Measurements from ENCODE around the gene SERINC2. TPM values are rescaled to one million over a fixed set of nuclear protein-coding genes. Genes with fewer than 3 reads are reported as not detected.
A peak's percentile ranks its signal among the peaks of the same experiment; 100 is the strongest.

Gene SERINC2
- polyA plus RNA-seq, 2 of the 4 experiments (the other 2 are of a cell fraction), result 6.0 to 16.3 TPM

DNA sequence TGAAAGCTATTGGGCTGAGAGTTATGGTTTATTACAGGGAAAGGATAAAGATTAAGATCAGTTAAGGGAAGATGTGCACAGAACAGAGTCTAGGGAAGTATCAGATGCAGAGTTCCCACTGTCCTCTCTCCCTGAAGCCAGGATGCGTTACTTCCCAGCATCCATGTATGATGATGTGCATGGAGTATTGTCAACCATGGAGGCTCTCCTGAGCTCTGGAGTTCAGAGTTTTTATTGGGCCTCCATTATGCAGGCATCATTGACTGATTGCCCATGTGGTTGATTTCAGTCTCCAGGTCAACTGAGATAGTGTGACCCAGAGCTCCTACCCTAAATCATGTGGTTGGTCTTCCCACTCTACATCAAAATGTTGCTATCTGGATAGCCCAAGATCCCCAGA, 30.7 kb downstream of the SERINC2 start:
- FAIRE-seq (no peak), ATAC-seq (no peak)

DNA sequence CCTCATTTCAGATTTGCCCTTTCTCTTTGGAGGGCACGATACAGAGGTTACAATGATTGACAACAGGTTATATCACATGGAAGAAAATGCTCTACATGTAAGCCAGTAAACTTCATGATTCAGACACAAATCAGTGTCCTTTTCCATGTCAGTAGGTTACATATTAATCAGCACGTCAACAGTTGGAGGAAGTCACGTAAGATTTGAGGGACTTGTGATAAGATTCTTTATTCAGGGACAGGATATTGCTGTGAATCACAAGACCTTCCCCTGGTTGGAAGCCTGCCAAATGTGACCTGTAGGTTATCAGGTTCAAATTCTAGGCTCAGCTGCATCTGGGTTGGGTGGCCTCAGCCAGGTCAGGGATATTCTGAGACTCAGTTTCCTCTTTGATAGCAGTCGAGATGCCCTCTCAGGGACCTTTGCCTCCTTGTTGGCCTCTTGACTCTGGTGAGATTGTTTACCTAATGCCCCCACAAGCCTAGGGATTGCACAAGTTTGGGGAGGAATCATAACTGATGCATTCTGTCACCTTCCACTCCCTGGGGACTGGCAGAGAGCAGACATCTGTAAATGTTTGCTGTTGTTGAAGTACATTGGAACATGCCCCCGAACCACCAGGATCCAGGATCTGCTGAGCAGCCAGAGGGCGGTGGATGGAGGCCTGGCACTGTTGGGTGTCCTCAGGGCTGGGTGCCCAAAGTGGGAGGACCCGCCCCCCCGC, 31.9 kb downstream of the SERINC2 start:
- Histone ChIP-seq H3K9me3 (peaks cover 11% of the 10 kb centered on the region), H3K4me1 (peaks cover 19% of the 10 kb centered on the region), H3K27ac (peak overlapping the region; percentile 86 to 88), H3K4me3 (no peak overlapping the region), H3K4me2 (peak overlapping the region; percentile 72)
- DNase-seq (ENCODE audit: low read depth in 1 of 2, low spot score in 1 of 2) (peak; percentile 40 to 87), FAIRE-seq (no peak), ATAC-seq (peak; percentile 83 to 85)
- WGBS (ENCODE audit: missing lambda C conversion rate), result 4% methylated on average over 7 of the region's 8 CpGs
- CTCF ChIA-PET, result interaction anchor here (0.7 kb wide), 1 partner anchor 185 kb away, joined by 3 read pairs; no protein-coding TSS in a partner anchor
- POLR2A ChIA-PET, result no interaction called here
- TF ChIP-seq MAFK (IDR thresholded peaks at IDR 0.05; ENCODE audit: partially characterized antibody) (no peak), RCOR1 (IDR thresholded peaks at IDR 0.05; ENCODE audit: low read depth, low read length) (no peak), ZSCAN20 (CRISPR knock-in tag; IDR thresholded peaks at IDR 0.05) (no peak), HOXB5 (CRISPR knock-in tag; IDR thresholded peaks at IDR 0.05) (peak; percentile 37; the same call in 1 of the 2 replicates), CHD4 (IDR thresholded peaks at IDR 0.05; ENCODE audit: borderline replicate concordance) (no peak), CEBPB (IDR thresholded peaks at IDR 0.05) (peak; percentile 74 to 88; a peak in 3 of 4 replicates), CBX2 (IDR thresholded peaks at IDR 0.05; ENCODE audit: borderline replicate concordance, low read depth) (no peak), ZC3H11A (IDR thresholded peaks at IDR 0.05) (no peak), NR3C1 (IDR thresholded peaks at IDR 0.05) (no peak), EHMT2 (IDR thresholded peaks at IDR 0.05; ENCODE audit: low read depth) (no peak), JUN (IDR thresholded peaks at IDR 0.05) (peak; percentile 35 to 73; a peak in 4 of 5 replicates), HOXA7 (CRISPR knock-in tag; IDR thresholded peaks at IDR 0.05) (no peak), SMC3 (IDR thresholded peaks at IDR 0.05) (no peak), HDAC2 (IDR thresholded peaks at IDR 0.05) (no peak), POLR2A (IDR thresholded peaks at IDR 0.05; ENCODE audit: low read length) (no peak), RAD21 (conservative IDR thresholded peaks at IDR 0.05 in 1 of 2, IDR thresholded peaks at IDR 0.05 in 1 of 2) (0 out of 5 replicates have a peak, but pooled peaks of 1 of the 2 experiments have one; percentile 26), HEYL (CRISPR knock-in tag; IDR thresholded peaks at IDR 0.05) (no peak), HOXB13 (CRISPR knock-in tag; IDR thresholded peaks at IDR 0.05; ENCODE audit: low read depth) (no peak)
- TF ChIP-seq, protein P1, sequence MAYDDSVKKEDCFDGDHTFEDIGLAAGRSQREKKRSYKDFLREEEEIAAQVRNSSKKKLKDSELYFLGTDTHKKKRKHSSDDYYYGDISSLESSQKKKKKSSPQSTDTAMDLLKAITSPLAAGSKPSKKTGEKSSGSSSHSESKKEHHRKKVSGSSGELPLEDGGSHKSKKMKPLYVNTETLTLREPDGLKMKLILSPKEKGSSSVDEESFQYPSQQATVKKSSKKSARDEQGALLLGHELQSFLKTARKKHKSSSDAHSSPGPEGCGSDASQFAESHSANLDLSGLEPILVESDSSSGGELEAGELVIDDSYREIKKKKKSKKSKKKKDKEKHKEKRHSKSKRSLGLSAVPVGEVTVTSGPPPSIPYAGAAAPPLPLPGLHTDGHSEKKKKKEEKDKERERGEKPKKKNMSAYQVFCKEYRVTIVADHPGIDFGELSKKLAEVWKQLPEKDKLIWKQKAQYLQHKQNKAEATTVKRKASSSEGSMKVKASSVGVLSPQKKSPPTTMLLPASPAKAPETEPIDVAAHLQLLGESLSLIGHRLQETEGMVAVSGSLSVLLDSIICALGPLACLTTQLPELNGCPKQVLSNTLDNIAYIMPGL (CRISPR knock-in tag; IDR thresholded peaks at IDR 0.05; ENCODE audit: borderline replicate concordance), result no peak
- TF ChIP-seq, protein P2, sequence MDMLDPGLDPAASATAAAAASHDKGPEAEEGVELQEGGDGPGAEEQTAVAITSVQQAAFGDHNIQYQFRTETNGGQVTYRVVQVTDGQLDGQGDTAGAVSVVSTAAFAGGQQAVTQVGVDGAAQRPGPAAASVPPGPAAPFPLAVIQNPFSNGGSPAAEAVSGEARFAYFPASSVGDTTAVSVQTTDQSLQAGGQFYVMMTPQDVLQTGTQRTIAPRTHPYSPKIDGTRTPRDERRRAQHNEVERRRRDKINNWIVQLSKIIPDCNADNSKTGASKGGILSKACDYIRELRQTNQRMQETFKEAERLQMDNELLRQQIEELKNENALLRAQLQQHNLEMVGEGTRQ (IDR thresholded peaks at IDR 0.05), result peak; percentile 54
- TF ChIP-seq, protein P3, sequence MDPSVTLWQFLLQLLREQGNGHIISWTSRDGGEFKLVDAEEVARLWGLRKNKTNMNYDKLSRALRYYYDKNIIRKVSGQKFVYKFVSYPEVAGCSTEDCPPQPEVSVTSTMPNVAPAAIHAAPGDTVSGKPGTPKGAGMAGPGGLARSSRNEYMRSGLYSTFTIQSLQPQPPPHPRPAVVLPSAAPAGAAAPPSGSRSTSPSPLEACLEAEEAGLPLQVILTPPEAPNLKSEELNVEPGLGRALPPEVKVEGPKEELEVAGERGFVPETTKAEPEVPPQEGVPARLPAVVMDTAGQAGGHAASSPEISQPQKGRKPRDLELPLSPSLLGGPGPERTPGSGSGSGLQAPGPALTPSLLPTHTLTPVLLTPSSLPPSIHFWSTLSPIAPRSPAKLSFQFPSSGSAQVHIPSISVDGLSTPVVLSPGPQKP (IDR thresholded peaks at IDR 0.05; ENCODE audit: low read depth, low read length), result no peak
- TF ChIP-seq, protein P4, sequence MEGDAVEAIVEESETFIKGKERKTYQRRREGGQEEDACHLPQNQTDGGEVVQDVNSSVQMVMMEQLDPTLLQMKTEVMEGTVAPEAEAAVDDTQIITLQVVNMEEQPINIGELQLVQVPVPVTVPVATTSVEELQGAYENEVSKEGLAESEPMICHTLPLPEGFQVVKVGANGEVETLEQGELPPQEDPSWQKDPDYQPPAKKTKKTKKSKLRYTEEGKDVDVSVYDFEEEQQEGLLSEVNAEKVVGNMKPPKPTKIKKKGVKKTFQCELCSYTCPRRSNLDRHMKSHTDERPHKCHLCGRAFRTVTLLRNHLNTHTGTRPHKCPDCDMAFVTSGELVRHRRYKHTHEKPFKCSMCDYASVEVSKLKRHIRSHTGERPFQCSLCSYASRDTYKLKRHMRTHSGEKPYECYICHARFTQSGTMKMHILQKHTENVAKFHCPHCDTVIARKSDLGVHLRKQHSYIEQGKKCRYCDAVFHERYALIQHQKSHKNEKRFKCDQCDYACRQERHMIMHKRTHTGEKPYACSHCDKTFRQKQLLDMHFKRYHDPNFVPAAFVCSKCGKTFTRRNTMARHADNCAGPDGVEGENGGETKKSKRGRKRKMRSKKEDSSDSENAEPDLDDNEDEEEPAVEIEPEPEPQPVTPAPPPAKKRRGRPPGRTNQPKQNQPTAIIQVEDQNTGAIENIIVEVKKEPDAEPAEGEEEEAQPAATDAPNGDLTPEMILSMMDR (IDR thresholded peaks at IDR 0.05), result no peak
- TF ChIP-seq, protein P5, sequence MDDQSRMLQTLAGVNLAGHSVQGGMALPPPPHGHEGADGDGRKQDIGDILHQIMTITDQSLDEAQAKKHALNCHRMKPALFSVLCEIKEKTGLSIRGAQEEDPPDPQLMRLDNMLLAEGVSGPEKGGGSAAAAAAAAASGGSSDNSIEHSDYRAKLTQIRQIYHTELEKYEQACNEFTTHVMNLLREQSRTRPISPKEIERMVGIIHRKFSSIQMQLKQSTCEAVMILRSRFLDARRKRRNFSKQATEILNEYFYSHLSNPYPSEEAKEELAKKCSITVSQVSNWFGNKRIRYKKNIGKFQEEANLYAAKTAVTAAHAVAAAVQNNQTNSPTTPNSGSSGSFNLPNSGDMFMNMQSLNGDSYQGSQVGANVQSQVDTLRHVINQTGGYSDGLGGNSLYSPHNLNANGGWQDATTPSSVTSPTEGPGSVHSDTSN (IDR thresholded peaks at IDR 0.05), result no peak

More for the DNA sequence above, 30.7 kb downstream of the SERINC2 start:
- H3K4me2 ChIP-seq, result no peak overlapping the region
- peaks cover 11% of the 10 kb centered on the region for H3K9me3 ChIP-seq
- TF ChIP-seq FOXS1 (CRISPR knock-in tag; IDR thresholded peaks at IDR 0.05), result no peak
- no peak for TF ChIP-seq RARB (CRISPR knock-in tag; IDR thresholded peaks at IDR 0.05)
- TF ChIP-seq HDAC2 (IDR thresholded peaks at IDR 0.05), result no peak
- TF ChIP-seq NFE2L2 (conservative IDR thresholded peaks at IDR 0.05; ENCODE audit: low read length), result no peak
- no peak for TF ChIP-seq POLR2AphosphoS2 (conservative IDR thresholded peaks at IDR 0.05; ENCODE audit: low read length)
- TF ChIP-seq, protein P6, sequence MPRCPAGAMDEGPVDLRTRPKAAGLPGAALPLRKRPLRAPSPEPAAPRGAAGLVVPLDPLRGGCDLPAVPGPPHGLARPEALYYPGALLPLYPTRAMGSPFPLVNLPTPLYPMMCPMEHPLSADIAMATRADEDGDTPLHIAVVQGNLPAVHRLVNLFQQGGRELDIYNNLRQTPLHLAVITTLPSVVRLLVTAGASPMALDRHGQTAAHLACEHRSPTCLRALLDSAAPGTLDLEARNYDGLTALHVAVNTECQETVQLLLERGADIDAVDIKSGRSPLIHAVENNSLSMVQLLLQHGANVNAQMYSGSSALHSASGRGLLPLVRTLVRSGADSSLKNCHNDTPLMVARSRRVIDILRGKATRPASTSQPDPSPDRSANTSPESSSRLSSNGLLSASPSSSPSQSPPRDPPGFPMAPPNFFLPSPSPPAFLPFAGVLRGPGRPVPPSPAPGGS (IDR thresholded peaks at IDR 0.05), result no peak
- TF ChIP-seq RAD21 (conservative IDR thresholded peaks at IDR 0.05 in 1 of 2, IDR thresholded peaks at IDR 0.05 in 1 of 2), result no peak
- no peak for TF ChIP-seq BHLHE40 (IDR thresholded peaks at IDR 0.05; ENCODE audit: low read depth, low read length)
- TF ChIP-seq RNF2 (IDR thresholded peaks at IDR 0.05; ENCODE audit: borderline replicate concordance, low read depth), result no peak
- TF ChIP-seq CBX8 (IDR thresholded peaks at IDR 0.05), result no peak
- TF ChIP-seq, protein P7, sequence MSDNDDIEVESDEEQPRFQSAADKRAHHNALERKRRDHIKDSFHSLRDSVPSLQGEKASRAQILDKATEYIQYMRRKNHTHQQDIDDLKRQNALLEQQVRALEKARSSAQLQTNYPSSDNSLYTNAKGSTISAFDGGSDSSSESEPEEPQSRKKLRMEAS (IDR thresholded peaks at IDR 0.05), result no peak
- TF ChIP-seq HOXB5 (CRISPR knock-in tag; IDR thresholded peaks at IDR 0.05), result no peak
- no peak for TF ChIP-seq EP300 (IDR thresholded peaks at IDR 0.05)
- DNase-seq (ENCODE audit: low read depth in 1 of 2, low spot score in 1 of 2), result no peak
- H3K27ac ChIP-seq, result peak overlapping the region; percentile 86 to 88
- CTCF ChIA-PET, result interaction anchor here (0.9 to 1.2 kb wide), 3 partner anchors 22 to 263 kb away, joined by 3 to 5 read pairs (median 4); no protein-coding TSS in a partner anchor
- POLR2A ChIA-PET, result no interaction called here
- 95% methylated on average over 1 of the region's 1 CpG for WGBS (ENCODE audit: missing lambda C conversion rate)
- H3K4me1 ChIP-seq, result peaks cover 19% of the 10 kb centered on the region
- H3K4me3 ChIP-seq, result no peak overlapping the region
